Activated CD4-positive, CD25-positive, alpha-beta regulatory T cell treated with anti-CD3 and anti-CD28 coated beads, Interleukin-2, amount 50 U/mL, for 72 hours (primary cell): Measurements from ENCODE around the gene GLRX.
A peak's percentile ranks its signal among the peaks of the same experiment; 100 is the strongest.

ENCODE experiments used
- DNase-seq: peaks from one replicate; pipeline ENCODE4 v3.0.0; 2021

GLRX gene

DNA sequence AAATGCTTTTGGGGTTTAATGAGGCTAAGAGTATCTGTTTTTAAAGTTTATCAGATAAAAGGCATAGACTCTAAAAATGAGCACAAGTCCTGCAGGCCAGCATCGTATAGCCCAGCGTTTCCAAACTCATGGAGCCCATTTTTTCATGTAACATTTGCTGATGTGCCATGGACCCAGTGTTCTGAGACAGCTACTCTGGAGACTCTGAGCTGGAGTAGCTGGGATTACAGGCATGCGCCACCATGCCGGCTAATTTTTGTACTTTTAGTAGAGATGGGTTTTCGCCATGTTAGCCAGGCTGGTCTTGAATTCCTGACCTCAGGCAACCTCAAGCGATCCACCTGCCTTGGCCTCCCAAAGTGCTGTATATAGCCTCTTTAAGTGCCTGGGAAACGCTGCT, 15.8 kb downstream of the GLRX start:
- no peak for DNase-seq

DNA sequence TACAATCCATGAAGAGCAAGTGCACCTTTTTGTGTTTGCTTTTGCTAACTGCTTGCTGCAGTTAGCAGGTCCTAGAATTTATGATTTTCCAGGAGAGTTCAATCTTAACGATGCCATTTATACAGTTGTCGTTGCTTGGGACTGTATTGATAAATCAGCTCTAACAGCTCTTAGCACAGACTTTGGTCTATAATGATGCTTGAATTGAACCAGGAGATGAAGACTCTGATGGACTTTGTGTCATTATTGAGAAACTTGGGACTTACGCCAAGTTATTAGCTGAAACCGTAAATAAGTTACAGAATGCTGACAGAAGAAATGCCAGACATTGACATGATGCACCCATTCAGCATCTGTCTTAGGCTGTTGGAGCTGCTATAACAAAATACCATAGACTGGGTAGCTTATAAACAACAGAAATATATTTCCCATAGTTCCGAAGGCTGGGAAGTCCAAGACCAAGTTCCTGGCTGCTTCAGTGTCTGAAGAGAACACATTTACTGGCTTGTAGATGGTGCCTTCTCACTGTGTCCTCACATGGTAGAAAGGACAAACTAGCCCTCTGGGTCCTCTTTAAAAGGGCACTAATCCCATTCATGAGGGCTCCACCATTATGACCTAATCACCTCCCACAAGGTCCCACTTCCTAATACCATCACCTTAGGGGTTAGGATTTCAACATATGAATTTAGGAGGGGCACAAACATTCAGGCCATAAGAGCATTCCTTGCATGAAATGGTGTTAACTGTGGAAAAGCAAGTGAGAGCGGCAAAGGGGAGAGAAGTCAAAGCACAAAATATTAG, 17.6 kb downstream of the GLRX start:
- DNase-seq, result no peak

DNA sequence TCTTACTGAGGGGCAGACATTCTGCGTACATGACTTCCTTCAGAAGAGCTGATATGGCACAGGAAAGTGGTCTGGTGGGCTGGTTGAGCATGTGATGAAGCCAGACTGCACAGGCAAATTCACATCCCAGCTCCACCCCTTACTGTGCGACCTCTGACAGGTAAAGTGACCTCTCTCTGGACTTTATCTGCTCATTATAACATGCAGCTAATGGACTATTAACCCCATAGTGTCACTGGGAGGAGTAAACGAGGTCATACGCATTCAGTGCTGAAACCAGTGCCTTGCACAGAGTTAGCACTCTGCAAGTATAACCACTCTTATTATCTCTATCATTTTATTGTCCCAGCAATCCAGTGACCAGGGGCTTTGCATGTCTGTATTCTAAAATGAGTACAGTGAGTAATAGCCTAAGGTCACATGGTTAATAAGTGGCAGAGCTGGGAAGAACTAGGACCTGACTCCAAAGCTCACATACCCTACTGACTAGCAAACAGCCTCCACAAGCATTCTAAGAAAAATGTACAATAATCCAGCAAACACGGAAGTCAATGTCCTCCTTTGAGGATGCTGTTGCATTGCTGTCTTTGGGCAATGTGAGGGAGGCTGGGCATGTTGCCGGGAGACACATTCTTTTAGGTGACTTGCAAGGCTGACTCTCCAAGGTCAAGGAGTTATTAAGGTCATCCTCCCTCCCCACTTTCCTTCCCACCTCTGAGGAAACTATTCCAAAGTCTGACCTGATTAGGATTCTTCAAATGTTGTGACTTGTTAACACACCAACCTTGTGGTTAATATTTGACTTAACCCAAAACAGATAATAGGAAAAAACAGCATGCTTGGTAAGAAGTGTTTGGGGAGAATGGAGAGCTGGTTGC, 19.0 kb downstream of the GLRX start:
- DNase-seq, result no peak

- DNase-seq, result no peak
Observed at GRCh38 chr5:95801961-95802360, 20.6 kb downstream of the GLRX start.

DNA sequence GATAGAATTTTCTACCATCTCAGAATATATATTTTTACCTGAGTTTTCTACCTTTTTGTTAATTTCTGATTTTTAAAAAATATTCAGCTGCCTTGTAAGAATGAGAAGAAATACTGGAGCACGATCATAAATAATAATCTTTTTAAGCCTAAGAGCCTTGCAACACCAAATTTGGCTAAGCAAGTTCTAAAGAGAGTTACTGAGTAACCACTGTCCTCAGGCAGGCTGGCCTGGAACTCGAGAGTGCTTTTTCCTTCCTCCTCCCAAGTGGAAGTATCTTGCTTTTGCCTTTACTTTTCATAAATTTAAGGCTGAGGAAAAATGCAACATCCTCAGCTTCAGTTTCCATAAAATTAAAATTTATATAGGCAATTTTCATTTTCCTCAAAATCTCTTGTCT, 21.0 kb downstream of the GLRX start:
- no peak for DNase-seq

- no peak for DNase-seq
Observed at GRCh38 chr5:95800553-95800952, 22.0 kb downstream of the GLRX start.

- no peak for DNase-seq
Observed at GRCh38 chr5:95799191-95799835, 23.2 kb downstream of the GLRX start.

GRCh38 chr5:95798545-95798944, 24.0 kb downstream of the GLRX start:
- no peak for DNase-seq

- no peak for DNase-seq
Observed at GRCh38 chr5:95798048-95798447, 24.5 kb downstream of the GLRX start.

DNA sequence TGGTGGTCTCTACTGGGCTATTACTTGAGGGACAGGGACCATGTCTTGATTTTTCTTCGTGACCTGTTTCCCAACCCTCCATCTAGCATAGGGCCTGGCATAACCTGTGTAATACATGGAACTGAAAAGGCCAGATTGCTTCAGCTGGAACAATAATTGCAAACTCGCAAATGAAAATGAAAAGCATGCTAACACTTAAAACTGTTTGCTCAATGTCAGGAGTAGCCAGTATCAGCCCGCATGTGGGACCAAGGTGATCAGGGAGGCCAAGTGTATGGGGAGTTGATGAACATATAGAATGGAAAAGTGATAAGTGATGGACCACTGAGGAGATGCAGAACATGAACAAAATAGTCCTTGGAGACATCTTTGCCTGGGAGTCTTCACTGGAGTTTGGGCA, 25.2 kb downstream of the GLRX start:
- DNase-seq, result no peak

- no peak for DNase-seq
Observed at GRCh38 chr5:95794070-95794516, 28.4 kb downstream of the GLRX start.

DNA sequence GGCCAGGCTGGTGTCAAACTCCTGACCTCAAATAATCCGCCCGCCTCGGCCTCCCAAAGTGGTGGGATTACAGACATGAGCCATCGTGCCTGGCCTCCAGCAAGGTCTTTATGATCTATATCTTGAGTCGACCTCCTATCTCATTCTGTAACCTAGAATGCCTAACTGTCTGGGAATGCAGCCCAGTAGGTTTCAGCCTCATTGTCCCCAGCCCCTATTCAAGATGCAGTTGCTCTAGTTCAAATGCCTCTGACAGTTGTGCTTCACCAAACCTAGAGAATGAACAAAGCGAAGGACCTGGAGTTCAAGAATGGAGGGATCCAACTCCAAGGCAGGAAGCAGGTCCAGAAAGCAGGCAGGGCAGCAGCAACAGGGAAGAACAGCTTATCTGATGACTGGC, 30.8 kb downstream of the GLRX start:
- no peak for DNase-seq

DNA sequence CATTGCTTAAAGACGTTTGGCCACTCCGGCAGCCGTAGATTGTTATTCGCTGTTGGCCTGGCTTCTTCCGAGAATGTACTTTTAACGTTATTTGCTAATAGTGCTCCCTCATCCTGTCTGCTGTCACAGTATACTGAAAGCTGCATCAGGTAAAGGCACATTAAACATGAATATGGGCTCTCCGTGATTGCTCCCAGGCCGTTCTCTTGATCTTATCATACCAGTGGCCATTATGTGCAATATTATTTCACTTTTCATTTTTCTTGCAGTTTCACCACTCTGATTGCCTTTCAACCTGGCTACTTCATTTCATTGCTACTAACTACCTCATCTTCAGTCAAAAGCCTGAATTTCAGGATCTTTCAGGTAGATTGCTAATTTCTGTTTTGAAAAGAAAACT, 34.0 kb downstream of the GLRX start:
- no peak for DNase-seq

DNA sequence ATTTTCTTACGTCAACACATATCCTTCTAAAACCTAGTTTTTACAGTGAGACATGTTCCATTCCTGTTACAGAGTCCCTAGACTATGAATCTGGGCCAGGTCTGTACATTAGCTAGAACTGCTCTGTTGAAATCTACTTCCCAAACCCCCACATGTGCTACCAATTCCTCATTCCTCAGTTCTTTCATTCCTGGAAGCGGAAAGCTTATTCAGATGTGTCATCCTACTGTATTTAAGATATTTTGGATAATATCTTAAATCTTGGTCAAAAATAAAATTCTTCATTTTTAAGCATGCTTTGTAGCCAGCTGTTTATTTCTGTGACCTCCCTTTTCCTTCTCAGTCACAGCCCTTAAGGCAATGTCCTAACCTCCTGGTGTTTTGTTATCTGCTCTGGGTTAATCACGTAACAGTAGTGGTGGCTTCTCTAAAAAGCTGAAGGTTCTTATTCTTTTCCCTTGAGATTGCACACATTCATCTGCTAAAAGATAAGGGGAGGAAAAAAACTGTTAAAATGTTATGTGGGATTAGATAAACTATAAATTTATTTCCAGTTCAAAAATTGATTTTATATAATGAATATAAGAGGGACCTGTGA, 35.6 kb downstream of the GLRX start:
- no peak for DNase-seq

- DNase-seq, result no peak
Observed at GRCh38 chr5:95784514-95785302, 37.8 kb downstream of the GLRX start.

DNA sequence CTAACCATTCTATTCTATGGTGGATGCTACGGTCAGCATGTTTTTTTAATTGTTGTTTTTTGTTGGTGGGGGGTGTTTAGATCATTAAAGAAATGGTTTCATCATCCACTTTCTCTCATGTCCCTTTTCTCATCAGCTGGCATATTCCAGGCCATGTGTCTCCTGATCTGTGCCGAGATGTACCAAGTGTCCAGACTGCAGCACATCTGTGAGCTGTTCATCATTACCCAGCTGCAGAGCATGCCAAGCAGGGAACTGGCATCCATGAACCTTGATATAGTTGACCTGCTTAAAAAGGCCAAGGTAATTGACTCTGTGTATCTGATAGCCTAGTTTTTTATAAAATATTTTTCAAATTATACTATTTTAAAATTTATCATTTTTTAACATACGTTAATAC, 38.9 kb downstream of the GLRX start:
- no peak for DNase-seq

DNA sequence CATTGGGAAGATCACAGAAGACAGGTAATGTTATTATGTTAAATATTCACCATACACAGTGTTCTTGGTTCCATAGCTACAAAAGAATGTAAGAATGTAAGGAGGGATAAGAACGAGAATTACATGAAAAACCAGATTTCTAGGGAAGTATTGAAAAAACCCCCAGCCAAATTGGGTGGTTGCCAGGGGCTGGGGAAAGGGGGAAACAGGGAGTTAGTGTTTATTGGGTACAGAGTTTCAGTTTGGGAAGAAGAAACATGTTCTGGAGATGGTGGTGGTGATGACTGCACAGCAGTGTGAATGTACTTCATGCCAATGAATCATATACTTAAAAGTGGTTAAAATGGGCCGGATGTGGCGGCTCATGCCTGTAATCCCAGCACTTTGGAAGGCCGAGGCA, 40.3 kb downstream of the GLRX start:
- no peak for DNase-seq

DNA sequence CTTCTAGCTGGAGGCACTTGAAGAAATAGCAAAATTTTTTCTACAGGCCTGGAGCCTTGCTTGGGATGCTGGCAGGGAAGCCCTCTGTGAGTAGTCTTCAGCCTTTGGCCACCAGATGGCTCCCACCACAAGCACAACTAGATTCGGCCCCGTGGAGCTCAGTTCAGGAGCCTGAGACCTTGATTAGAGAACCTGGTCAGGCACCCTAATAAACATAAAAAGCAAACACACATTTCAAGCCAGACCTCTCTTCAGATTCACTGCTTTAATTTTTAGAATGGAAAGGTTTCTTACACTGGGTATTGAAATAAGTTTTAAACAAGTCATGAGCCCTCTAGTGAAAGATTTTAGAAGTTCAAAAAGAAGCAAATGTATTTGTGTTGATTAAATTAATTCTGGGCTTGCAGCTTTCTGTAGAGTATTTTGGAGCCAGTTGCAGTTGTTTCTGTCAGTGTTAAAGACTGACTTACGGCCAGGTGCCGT, 41.4 kb downstream of the GLRX start:
- DNase-seq, result peak; percentile 69

- no peak for DNase-seq
Observed at GRCh38 chr5:95780597-95780996, 41.9 kb downstream of the GLRX start.

DNA sequence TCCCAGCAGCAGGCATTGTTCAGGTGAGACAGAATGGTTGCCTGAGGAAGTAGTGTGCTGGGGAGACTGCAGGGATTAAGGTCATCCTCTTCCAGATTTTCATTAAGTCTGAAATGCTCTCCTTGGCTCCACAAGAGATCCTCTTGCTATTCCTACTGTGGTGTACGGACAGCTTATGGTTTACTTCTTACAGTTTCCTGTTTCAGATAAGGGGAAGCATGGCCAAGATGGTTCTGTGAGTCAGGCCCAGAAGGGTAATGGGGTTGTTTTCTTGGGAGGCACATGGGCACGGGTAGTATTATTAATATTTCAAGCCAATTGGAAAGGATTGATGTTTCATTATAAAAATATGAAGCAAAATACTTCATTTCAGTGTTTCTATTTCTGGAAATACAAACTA, 42.9 kb downstream of the GLRX start:
- no peak for DNase-seq

GRCh38 chr5:95778713-95779436, 43.7 kb downstream of the GLRX start:
- no peak for DNase-seq

DNA sequence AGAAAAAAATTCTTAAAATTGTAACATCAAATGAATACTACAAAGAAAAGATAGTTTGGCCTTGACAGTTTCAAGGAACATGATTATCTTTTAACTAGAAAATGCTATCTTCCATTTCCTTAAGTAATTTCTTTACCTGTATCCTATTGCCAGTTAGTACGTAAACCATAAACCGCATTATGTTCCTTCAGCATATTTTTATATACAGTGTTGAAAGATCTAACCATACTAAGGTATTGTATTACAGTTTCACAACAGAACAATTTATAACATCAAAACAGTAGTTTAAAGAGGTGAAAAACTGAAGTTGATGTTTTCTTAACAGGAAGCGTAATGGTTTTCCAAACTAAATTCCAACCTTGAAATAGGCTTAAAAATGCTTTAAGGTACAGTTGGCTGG, 45.1 kb downstream of the GLRX start:
- DNase-seq, result no peak
